HG02870 (cell line): ENCODE results near the gene RNF208.

Experiments used
- ATAC-seq: cut with Tn5 transposase; IDR thresholded peaks from one replicate; pipeline ENCODE4 v1.9.1; 2021; ENCODE audit warnings: mild to moderate bottlenecking, moderate library complexity; ENCODE audit not compliant: unreplicated experiment

Gene RNF208

DNA sequence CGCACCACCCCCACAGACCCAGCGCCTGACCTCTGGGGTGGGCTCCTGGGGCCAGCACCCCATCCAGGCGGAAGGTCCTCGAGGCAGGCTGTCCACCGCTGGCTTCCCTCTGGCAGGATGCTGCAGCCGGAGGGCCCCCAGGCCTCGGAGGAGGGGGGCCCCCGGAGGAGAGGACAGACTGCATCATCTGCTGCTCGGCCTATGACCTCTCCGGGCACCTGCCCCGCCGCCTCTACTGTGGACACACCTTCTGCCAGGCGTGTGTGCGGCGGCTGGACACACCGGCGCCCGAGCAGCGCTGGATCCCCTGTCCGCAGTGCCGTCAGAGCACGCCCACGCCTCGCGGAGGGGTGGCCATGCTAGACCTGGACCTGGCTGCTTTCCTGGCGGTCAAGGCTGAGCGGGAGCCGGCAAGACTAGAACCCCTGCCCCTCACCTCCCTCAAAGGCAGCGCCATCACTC is 6.5 kb upstream of the RNF208 start:
- no peak for ATAC-seq

DNA sequence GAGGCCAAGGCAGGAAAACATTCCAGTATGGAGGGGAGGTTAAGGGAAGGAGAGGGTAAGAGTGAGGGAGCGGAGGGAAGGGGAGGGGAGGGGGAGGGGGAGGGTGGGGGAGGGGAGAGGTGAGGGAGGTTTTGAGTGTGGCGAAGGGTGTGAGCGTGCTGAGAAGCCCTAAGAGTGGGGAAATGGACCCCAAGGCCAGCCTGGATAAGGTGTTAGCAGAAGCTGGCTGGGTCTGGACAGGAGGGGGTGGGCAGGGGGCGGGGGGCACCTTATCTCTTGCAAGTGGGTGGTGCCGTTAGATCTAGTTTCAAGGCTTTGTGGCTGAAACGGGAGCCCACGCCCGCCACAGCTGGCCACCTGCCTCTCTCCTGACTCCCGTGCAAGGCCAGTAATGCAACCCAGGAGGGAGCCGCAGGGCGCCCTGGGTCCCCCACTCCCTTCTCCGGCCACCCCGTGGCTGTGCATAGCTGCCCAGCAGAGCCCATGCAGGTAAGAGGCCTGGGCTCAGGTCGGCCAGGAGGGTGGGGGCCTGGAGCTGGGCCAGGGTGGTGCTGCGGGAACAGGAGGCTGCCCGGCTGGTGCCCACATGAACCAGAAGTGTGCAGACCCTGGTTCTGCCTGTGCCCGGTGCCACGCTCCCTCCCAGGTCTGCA is 5.9 kb upstream of the RNF208 start:
- ATAC-seq = no peak

DNA sequence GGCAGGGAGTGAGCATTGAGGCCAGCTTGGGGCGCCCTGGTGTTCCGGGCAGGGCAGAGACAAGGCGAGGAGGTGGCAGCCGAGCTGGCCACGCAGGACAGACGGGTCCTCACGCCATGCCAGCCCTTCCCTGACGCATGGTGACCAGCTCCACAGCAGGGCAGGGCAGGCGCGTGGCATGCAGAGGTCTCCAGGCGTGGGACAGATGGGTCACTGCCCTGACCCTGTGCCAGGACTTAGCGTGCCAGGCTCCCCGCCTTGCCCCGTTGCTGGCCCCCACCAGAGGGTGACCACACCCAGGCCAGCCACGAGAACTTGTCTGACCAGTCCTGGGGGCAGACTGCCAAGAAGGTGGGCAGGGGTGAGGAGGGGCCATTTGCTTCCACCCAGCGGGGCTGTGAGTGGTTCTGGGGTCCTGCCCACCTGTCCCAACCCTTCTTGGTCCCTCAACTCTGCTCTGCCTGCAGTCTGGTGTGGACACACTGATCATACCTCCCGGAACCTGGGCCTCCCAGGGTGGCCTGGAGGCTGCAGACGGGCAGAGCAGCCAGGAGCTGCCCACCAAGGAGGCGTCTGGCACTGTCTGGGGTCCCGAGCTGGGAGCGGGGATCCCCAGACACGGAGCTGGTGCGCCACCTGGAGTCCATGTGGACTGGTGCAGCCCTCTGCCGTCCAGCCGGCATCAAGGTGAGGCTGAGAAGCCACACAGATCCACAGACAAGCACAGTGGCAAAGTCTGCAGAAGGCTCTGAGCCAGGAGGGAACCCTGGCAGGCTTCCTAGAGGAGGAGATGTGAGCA is 5.2 kb upstream of the RNF208 start, which contains the start of gene RNF224:
Gene RNF224 (plus strand): TSS at position 449 of the 799 bp plus-strand sequence. CDS start 834 bp downstream, outside the sequence.
- ATAC-seq = no peak

DNA sequence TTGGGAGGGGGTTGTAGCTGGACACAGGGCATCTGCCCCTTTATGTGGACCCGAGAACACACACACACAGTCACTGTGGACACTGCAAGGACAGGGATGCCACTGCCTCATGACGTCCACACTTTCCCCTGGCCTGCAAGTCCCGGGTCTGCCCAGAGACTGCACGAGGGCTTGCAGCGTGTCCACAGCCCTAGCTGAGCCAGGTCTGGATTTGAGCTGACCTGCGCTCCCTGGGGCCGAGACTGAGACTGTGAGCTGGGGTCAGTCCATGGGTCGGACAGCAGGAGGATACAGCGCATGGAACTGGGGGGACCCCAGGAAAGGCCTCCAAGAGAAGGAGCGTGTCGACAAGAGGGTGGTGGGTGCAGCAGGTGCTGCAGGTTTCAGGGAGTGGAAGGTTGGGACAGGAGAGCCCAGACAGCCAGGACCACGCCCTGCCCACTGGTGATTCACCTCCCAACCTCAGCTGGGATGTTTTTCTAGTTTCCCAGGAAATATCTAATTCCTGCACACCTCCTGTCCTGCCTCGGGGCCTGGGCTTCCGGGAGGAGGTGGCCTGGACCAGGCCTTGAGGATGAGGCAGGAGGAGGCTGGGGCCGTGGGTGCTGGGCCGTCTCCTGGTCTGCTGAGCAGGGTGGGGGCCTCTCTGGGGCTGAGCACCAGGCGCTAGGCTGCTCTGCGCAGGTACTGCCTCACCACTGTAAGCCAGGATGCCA is 4.5 kb upstream of the RNF208 start:
- no peak for ATAC-seq

DNA sequence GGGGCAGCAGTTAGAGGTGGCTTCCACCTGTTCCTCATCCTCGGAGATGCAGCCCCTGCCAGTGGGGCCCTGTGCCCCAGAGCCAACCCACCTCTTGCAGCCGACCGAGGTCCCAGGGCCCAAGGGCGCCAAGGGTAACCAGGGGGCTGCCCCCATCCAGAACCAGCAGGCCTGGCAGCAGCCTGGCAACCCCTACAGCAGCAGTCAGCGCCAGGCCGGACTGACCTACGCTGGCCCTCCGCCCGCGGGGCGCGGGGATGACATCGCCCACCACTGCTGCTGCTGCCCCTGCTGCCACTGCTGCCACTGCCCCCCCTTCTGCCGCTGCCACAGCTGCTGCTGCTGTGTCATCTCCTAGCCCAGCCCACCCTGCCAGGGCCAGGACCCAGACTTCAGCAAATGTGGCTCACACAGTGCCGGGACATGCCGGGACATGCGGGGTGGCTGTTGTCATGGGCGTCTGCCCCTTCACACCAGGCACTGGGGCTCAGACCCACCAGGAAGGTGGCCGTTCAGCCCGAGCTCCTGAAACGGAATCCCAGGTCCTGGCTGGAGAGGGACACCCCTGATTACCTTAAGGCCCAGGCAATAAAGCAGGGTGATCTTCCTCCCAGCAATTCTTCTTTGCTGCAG is 3.8 kb upstream of the RNF208 start:
- ATAC-seq = no peak

DNA sequence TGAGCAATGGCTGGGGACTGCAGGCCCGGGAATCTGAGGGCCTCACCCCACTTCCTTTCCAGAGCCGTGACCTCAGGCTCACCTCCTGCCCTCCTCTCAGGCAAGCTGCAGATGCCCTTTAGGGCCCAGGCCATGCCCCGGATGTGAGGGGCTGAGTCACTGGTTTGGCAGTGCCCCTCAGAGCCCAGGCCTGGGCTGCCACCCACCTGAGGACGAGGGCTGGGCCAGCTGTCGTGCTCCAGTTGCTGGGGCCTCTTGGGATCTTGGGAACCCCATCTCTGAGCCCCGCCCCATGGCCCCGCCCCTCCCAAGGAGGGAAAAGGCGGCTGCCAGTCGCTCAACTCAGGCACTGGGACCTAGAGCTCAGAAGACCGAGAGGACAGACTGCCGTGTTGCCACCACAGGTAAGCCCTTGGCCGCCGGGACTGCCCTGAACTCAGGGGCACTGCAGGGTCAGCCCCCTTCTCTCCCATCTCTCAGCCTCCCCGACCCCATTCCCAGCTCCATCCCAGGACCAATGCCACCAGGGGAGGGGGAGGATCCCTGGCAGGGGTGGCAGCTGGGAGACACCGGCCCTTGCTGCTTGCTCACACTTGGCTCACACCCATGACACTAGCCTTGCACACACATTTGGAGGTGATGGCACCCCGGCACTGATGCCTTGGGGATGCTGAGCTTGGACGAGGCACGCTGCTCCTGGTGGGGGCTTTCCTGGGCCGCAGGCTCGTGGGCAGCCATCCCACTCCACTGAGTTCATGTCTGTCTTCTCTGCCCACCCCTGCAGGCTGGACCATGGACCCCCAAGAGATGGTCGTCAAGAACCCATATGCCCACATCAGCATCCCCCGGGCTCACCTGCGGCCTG is 3.0 kb upstream of the RNF208 start, which contains the start of gene CYSRT1:
Gene CYSRT1 (plus strand): TSS at position 345 of the 865 bp plus-strand sequence. CDS start 448 bp downstream, at position 793.
- no peak for ATAC-seq

DNA sequence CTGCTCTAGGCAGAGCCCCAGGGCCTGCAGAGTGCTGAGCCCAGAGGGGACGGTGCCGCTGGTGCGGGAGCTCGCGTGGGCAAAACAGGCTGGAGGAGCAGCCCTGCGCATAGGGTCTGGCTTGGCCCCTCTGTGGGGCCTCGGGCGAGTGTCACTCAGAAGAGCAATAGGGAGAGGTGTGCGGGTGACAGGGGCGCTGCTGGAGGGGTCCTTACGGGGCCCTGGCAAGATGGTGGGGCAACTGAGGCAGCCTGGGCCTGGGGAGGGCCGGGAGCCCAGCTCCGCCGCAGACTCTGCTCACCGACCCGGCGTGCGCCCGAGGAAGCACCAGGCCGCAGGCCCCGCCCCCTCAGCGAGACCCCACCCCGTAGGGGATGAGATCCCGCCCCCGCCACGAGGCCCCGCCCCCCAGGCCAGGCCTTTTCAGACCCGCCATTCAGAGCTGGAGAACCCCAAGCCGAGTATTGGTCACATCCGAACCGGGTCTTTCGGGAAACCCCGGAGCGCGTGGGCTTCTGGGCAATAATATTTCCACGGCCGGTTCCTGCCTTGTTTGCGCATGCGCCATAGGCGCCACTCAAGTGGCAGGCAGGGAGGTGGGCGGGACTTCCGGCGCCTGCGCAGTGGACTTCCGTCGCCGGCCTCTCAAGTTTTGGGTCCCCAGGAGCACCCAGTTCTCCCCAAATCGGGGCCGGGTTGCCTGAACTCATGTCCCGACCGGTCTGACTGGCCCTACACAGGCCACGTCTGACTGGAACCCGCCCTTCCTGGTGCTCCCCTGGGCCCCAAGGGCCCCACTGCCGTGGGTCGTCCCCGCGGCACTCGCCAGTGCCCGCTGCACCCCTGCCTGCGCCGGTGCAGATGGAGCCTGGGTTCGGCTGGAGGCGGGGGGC is 1.3 kb upstream of the RNF208 start:
- peak; percentile 65 for ATAC-seq

DNA sequence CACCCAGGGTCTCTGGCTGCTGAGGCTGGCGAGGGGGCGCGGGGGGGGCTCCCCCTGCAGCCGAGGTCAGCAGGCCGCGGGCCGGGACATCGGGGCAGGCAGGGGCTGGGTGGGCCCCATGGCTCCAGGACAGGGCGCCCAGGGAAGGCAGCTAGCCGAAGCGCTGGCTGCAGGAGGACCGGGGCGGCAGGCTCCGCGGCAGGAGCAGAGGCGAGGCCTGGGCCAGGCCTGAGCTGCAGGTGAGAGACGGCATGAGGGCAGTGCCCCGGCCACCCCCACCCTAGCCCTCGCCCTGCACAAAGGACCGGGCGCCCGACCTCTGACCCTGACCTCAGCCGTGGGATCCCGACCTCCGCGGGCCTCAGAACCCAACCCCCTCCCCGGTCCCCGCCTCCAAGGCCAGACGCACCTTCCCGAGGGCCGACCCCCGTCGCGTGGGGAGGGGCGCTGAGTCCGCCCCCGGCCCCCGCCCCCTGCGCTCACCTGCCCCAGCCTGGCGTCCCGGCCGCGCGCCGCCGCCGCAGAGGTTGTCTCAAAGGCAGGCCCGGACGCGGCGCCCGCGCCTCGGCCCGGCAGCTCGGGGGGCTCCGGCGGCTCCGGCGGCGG is 431 bp downstream of the RNF208 start:
- ATAC-seq = no peak

DNA sequence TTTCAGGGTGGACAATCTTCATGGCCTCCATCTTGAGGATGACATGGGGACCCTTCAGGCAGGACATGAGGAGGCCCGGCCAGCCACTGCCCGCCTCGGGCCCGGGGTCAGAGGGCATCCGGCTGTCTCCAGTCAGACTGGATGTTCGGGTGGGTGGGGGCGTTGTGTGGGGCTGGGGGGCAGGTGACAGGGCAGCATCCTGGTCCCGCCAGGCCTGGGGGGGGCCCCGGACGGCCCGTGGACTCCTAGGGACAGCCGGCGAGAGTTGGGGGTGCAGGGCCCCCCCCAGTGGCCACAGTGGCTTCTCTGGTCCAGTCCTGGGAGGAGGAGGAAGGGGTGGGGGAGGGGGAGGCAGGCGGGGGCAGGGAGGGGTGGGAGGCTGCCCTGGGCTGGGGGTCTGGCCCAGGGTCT is 940 bp downstream of the RNF208 start:
- no peak for ATAC-seq

DNA sequence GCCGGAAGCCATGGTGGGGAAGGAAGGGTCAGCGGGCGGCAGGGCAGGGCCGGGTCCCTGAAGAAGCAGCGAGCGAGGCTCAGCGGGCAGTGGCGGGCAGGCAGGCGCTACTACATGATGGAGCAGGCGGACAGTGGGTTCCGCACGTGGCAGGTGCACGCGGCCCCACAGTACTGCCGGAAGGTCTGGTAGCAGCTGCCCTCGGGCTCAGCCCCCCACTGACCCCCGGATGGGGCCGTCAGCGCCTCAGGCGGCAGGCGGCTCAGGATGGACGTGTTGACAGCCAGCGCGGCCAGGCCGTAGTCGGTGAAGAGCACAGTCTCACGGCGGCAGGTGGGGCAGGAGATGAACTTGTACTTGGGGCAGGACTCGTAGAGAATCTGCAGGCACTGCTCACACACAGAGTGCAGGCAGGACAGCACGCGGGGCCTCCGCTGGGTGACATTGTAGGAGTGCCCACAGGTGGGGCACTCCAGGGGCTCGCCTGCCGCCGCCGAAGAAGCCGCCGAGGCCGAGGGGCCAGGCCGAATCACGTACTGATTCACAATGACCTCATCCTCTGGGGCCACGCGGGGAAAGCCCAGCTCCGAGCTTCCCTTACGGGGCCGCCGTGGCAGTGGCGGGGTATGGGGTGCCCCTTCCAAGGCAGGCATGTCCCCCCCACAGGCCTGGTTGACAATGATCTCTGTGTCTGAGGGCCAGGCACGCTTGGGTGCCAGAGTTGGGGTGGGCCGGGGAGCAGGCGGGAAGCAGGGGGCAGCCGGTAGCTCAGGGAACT is 1.5 kb downstream of the RNF208 start:
- ATAC-seq = no peak

DNA sequence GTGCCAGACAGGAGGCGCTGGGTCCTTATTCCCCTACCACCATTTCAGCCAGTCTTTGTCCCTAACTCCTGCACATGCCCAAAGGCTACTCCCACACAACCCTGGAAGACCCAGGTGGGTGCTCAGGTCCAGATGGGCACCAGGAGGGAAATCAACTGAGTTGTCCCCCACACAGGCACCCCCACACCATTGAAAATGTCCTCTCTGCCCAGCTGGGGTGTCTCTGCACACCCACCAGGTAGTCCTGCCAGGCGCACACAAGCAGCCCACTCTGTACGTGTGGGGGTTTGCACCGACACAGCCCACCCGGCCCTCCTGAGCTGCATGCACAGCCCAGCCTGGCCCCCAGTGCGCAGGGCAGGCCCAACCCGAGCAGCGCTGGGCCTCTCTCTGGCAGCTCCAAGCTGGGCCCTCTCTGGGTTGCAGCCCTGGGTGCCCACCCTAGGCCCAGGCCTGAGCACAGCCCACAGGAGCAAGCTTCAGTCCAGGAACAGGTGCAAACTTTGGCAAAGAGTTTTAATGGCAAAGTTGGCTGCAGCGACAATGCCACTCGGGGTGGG is 2.2 kb downstream of the RNF208 start:
- ATAC-seq = no peak

DNA sequence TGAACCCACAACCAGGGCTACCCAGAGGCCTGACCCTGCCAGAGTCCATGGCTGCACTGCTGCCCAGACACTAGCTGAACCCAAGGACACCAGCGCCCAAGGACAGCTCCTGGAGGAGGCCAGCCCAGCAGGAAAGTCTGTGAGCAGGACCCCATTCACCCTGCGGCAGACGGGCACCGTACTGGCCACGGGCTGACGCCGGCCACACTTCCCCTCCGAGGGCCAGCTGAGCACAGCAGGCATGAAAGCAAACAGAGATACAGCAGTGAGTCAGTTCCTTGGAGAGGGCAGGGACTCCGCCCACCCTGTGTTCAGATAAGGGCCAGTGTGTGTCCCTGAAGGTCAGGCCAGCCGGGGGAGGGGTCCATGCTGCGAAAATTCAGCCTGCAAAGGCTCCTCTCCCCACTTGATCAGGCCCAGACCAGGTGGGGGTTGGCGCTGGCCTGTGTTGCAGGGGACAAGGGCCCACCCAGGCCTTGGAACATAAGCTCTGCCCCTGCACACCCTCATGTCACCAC is 3.2 kb downstream of the RNF208 start:
- no peak for ATAC-seq

DNA sequence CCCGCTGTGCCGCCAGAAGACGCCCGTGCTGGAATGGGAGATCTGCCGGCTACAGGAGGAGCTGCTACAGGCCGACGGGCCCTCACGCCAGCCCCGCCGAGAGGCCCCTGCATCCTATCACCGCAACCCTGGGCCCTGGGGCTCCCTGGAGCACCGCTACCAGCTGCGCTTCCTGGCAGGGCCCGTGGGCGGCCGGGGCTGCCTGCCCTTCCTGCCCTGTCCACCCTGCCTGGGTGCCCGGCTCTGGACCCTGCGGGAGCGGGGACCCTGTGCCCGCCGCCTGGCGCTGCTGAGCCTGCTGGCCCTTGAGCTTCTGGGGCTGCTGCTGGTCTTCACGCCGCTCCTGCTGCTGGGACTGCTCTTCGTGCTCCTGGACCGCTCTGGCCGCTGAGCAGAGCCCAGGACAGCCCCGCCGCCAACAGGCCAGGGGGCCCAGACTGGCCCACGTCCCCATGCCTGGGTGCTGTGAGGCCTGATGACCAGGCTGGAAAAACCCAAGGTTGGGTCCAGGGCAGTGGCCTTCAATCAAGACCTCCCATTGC is 3.8 kb downstream of the RNF208 start:
- no peak for ATAC-seq

DNA sequence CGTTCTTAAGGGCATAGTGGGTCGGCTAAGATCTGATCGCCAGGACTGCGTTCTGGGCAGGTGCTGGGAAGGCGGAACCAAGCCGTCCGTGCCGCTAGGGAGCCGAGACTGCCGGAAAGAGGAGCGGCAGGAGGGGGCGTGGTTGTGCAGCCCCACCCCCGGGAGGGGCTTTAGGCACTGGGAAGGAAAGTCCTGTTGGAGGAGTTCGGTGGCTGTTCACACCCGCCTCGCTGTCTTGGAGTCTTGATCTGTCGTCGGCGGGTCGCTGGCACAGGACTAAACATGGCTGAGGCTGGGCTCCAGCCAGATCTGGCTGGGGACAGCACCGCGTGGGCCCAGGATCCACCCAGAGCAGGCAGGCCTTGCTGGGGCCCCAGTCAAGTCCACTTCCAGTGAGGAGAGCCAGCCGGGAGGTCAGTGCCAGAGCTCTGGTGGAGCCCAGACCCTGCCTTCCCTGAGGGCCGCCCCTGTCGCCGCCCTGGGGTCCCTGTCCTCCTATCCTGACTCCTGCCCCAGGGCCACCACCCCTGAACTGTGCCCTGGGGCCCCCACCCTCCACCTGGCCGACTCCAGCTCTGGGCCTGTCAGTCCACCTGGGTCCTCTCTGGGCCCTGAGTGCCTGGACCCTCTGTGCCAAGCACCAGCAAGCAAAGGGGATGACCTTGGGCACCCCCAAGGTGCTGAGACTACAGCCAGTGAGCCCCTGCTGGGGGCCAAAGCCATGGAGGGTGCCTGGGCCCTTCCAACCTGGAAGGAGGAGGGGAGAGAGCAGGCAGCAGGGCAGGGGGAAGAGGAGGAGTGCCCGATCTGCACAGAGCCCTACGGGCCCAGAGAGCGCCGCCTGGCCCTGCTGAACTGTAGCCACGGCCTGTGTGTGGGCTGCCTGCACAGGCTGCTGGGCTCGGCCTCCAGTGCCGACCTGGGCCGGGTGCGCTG is 4.5 kb downstream of the RNF208 start:
- no peak for ATAC-seq

DNA sequence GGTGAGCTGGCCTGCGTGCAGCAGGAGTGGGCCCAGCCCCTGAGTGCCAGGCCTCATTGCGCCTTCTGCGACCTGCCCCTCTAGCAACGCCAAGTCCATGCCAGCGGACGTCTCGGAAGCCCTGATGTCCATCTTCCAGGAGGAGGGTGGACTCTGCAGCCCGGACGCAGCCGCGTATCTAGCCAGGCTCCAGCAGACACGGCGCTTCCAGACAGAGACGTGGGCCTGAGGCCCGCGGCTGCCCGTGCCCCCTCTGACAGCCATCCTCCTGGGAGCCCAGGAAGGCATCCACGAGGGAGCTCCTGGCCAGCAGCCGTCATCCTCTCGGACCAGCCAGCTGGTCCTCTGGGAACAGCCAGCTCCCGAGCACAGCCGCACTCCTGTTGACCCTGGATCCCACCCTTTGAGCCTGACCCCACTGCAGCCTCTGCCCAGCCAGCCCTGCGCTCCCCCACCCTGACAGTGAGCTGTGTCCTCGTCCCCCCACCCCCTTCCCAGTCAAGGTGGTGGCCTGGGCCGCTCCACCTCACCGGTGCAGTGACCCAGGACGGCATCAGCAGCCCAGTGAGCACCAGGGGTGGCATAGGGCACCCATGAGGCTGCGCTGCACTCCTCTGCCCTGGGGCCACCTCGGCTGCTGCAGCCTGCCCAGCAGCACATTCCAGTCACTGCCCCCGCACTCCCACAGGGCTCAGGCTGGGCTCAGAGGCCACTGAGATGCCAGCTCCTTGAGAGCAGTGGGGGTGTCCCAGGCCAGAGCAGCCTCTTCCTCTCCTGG is 5.7 kb downstream of the RNF208 start:
- no peak for ATAC-seq
